Endothelial cell (in vitro differentiated cells): ENCODE measurements around the gene ARSG. TPM values are rescaled to one million over a fixed set of nuclear protein-coding genes. Genes with fewer than 3 reads are reported as not detected.

Source experiments
- DNase-seq: peaks from one replicate; pipeline ENCODE4 v3.0.0; 2021; ENCODE audit warnings: low spot score
- H3K27ac Mint-ChIP-seq: one replicate; pipeline ENCODE4 v1.8.0; 2021; ENCODE audit warnings: mixed read lengths, inconsistent platforms; ENCODE audit not compliant: unreplicated experiment
- H3K27me3 Mint-ChIP-seq: one replicate; pipeline ENCODE4 v1.8.0; 2021; ENCODE audit warnings: mild to moderate bottlenecking, moderate library complexity, mixed read lengths, inconsistent platforms; ENCODE audit not compliant: unreplicated experiment
- H3K36me3 Mint-ChIP-seq: one replicate; pipeline ENCODE4 v1.8.0; 2021; ENCODE audit warnings: mild to moderate bottlenecking, low read depth, mixed read lengths, inconsistent platforms; ENCODE audit not compliant: unreplicated experiment
- H3K4me1 Mint-ChIP-seq: one replicate; pipeline ENCODE4 v1.8.0; 2021; ENCODE audit warnings: mild to moderate bottlenecking, mixed read lengths, inconsistent platforms; ENCODE audit not compliant: unreplicated experiment
- H3K4me3 Mint-ChIP-seq: one replicate; pipeline ENCODE4 v1.8.0; 2021; ENCODE audit warnings: mild to moderate bottlenecking, mixed read lengths, inconsistent platforms; ENCODE audit not compliant: unreplicated experiment
- H3K9me3 Mint-ChIP-seq: one replicate; pipeline ENCODE4 v1.8.0; 2021; ENCODE audit warnings: mixed read lengths, inconsistent platforms; ENCODE audit not compliant: unreplicated experiment
- CTCF ChIP-seq: fragments of 200-600 bp; sonication (generic); IDR thresholded peaks from one replicate; pipeline ENCODE4 v1.5.0; 2021; ENCODE audit warnings: antibody characterized with exemption; ENCODE audit not compliant: unreplicated experiment
- total RNA-seq: library from RNA; stranded (reverse); fragmentation: NEBNext Ultra II Directional; extraction: Animal tissue kit (Norgen Biotek cat#: 25700); gene quantifications from one replicate; pipeline ENCODE4 v1.2.1, GENCODE V29; 2021; ENCODE audit not compliant: unreplicated experiment

The ARSG gene
- total RNA-seq, 1 donor from 2014 or later = 9.8 TPM

- no peak for TF ChIP-seq CTCF
- Mint-ChIP-seq H3K4me1 (peaks cover 39% of the 10 kb centered on the region), H3K27me3 (no peaks in the 10 kb centered on the region), H3K4me3 (peak overlapping the region; percentile 66), H3K9me3 (no peaks in the 10 kb centered on the region), H3K36me3 (peaks cover 3% of the 10 kb centered on the region), H3K27ac (peak overlapping the region; percentile 96)
- peak; percentile 40 for DNase-seq
Observed at GRCh38 chr17:68302066-68302564, 10.8 kb downstream of the ARSG start.

- no peak for TF ChIP-seq CTCF
- Mint-ChIP-seq H3K27me3 (no peaks in the 10 kb centered on the region), H3K27ac (peak overlapping the region; percentile 96), H3K36me3 (peaks cover 9% of the 10 kb centered on the region), H3K4me1 (peaks cover 41% of the 10 kb centered on the region), H3K9me3 (no peaks in the 10 kb centered on the region), H3K4me3 (peak overlapping the region; percentile 66)
- DNase-seq = no peak
Observed at GRCh38 chr17:68302666-68303065, 11.4 kb downstream of the ARSG start.

- H3K36me3 Mint-ChIP-seq = peaks cover 14% of the 10 kb centered on the region
- H3K27me3 Mint-ChIP-seq = peaks cover 4% of the 10 kb centered on the region
Observed at GRCh38 chr17:68304706-68305105, 13.4 kb downstream of the ARSG start.

GRCh38 chr17:68305142-68305541, 13.8 kb downstream of the ARSG start:
- Mint-ChIP-seq H3K4me3 (no peak overlapping the region), H3K27me3 (peaks cover 4% of the 10 kb centered on the region), H3K4me1 (peaks cover 38% of the 10 kb centered on the region), H3K9me3 (no peaks in the 10 kb centered on the region), H3K36me3 (peaks cover 14% of the 10 kb centered on the region), H3K27ac (no peak overlapping the region)
- DNase-seq = no peak
- no peak for TF ChIP-seq CTCF

More at GRCh38 chr17:68304706-68305105, 13.4 kb downstream of the ARSG start:
- DNase-seq = no peak
- peaks cover 42% of the 10 kb centered on the region for H3K4me1 Mint-ChIP-seq
- no peaks in the 10 kb centered on the region for H3K9me3 Mint-ChIP-seq
- no peak for TF ChIP-seq CTCF
- H3K27ac Mint-ChIP-seq = no peak overlapping the region
- H3K4me3 Mint-ChIP-seq = no peak overlapping the region

GRCh38 chr17:68306819-68307218, 15.5 kb downstream of the ARSG start:
- Mint-ChIP-seq H3K27ac (no peak overlapping the region), H3K4me3 (no peak overlapping the region), H3K36me3 (peaks cover 14% of the 10 kb centered on the region), H3K4me1 (peaks cover 29% of the 10 kb centered on the region), H3K27me3 (peaks cover 4% of the 10 kb centered on the region), H3K9me3 (no peaks in the 10 kb centered on the region)
- no peak for TF ChIP-seq CTCF
- no peak for DNase-seq
